Chondrocyte (in vitro differentiated cells): ENCODE results near the gene ZCCHC24. TPM values are rescaled to one million over a fixed set of nuclear protein-coding genes. Genes with fewer than 3 reads are reported as not detected.
A peak's percentile ranks its signal among the peaks of the same experiment; 100 is the strongest.

Experiments used
- DNase-seq: peaks from one replicate; pipeline ENCODE4 v3.0.0; 2021; ENCODE audit warnings: mixed read lengths, low spot score
- H3K27ac Mint-ChIP-seq: one replicate; pipeline ENCODE4 v1.8.0; 2021; ENCODE audit warnings: mild to moderate bottlenecking, moderate library complexity, mixed read lengths; ENCODE audit not compliant: unreplicated experiment
- H3K27me3 Mint-ChIP-seq: 2 replicates; pipeline ENCODE4 v1.8.0; 2021; ENCODE audit warnings: low read depth, mixed read lengths
- H3K36me3 Mint-ChIP-seq: 2 replicates; pipeline ENCODE4 v1.8.0; 2021; ENCODE audit warnings: low read depth, mixed read lengths
- H3K4me1 Mint-ChIP-seq: 2 replicates; pipeline ENCODE4 v1.8.0; 2021; ENCODE audit warnings: low read depth, mild to moderate bottlenecking, mixed read lengths
- H3K4me3 Mint-ChIP-seq: one replicate; pipeline ENCODE4 v1.8.0; 2021; ENCODE audit warnings: mild to moderate bottlenecking, moderate library complexity, mixed read lengths; ENCODE audit not compliant: unreplicated experiment
- H3K9me3 Mint-ChIP-seq: 2 replicates; pipeline ENCODE4 v1.8.0; 2021; ENCODE audit warnings: low read depth, mixed read lengths
- total RNA-seq: library from RNA; stranded (reverse); gene quantifications from 3 replicates; pipeline ENCODE4 v1.2.1, GENCODE V29; 2021
- TF ChIP-seq, protein P1 (sequence below): fragments of 200-600 bp; sonication (generic); IDR thresholded peaks from 2 replicates; pipeline ENCODE4 v1.5.0; 2021; ENCODE audit warnings: antibody characterized with exemption, mild to moderate bottlenecking, moderate library complexity

Gene ZCCHC24
- total RNA-seq, 1 donor from 2014 or later, result 45.1 TPM

DNA sequence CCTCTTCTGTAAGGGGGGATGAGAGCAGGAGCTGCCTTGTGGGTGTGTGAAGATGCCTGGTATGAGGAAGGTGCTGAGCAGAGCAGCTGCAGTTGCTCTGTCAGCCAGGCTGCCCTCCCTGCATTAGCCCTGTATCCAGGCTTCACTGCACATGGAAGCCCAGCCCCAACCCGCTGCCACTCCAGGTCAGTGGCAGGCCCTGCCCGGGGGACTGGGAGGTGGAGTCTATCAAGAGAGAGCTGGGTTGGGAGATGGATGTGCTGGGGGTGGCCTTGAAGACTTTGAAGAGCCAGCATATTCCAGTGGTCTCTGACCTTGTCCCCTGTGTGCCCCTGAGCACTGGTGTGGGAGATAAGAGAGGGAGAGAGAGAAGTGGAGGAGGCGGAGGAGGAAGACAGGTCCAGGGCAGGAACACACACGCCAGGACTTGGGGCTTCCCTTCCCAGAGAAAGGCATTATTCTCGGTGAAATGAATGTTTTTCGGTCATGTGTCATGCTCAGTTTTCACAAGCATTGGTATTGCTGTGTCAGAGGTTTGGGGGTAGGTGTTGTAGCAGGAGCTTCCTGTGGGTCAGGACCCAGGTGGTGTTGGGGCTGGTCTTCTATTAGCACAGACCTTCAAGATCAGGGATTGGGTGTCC is 95.5 kb downstream of the ZCCHC24 start:
- Mint-ChIP-seq H3K27ac (no peak overlapping the region), H3K4me1 (peaks cover 16% of the 10 kb centered on the region), H3K36me3 (peaks cover 31% of the 10 kb centered on the region), H3K27me3 (no peaks in the 10 kb centered on the region), H3K9me3 (no peaks in the 10 kb centered on the region), H3K4me3 (no peak overlapping the region)
- TF ChIP-seq, protein P1, sequence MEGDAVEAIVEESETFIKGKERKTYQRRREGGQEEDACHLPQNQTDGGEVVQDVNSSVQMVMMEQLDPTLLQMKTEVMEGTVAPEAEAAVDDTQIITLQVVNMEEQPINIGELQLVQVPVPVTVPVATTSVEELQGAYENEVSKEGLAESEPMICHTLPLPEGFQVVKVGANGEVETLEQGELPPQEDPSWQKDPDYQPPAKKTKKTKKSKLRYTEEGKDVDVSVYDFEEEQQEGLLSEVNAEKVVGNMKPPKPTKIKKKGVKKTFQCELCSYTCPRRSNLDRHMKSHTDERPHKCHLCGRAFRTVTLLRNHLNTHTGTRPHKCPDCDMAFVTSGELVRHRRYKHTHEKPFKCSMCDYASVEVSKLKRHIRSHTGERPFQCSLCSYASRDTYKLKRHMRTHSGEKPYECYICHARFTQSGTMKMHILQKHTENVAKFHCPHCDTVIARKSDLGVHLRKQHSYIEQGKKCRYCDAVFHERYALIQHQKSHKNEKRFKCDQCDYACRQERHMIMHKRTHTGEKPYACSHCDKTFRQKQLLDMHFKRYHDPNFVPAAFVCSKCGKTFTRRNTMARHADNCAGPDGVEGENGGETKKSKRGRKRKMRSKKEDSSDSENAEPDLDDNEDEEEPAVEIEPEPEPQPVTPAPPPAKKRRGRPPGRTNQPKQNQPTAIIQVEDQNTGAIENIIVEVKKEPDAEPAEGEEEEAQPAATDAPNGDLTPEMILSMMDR, result no peak
- no peak for DNase-seq

DNA sequence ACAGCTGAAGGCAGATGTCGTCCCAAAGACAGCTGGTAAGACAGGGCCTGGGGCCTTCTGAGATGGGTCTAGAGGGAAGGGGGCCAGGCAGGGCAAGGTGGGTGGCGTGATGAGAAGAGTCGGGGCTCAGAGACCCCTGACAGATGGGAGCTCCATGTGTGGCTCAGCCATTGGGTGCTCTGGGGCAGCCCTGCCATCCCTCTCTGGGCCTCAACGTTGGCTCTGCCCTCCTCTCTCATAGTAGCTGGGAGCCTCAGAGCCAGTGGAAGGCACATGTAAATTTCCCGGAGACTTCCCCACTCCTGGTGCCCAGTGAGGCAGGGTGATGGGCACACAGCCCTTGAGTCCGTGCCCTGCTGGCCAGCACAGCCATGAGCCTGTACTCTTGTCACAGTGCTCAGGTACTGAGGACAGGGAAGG is 96.3 kb downstream of the ZCCHC24 start:
- TF ChIP-seq, protein P1, result no peak
- Mint-ChIP-seq H3K4me3 (peak overlapping the region; percentile 75), H3K4me1 (peaks cover 16% of the 10 kb centered on the region), H3K36me3 (peaks cover 24% of the 10 kb centered on the region), H3K27me3 (no peaks in the 10 kb centered on the region), H3K27ac (no peak overlapping the region), H3K9me3 (no peaks in the 10 kb centered on the region)
- no peak for DNase-seq

DNA sequence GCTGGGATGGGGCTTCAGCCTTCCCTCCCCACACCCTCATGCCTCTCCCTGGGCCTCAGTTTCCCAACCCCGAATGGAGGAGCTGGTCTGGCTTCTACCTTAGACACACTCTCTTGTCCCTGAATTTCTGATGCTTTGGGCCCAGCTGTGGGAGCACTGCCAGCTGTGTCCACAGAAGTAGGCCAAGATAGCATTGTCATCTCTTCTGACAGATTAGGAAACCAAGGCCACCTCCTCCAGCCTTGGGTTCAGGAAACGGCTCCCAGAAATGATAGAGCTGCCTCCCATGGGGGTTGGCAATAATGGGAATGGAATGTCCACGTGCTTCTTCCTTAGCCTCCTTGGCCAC is 96.8 kb downstream of the ZCCHC24 start:
- peaks cover 16% of the 10 kb centered on the region for H3K4me1 Mint-ChIP-seq
- H3K27me3 Mint-ChIP-seq, result no peaks in the 10 kb centered on the region
- H3K9me3 Mint-ChIP-seq, result no peaks in the 10 kb centered on the region
- peaks cover 19% of the 10 kb centered on the region for H3K36me3 Mint-ChIP-seq
- peak overlapping the region; percentile 73 for H3K27ac Mint-ChIP-seq
- DNase-seq, result no peak
- peak overlapping the region; percentile 75 for H3K4me3 Mint-ChIP-seq
- TF ChIP-seq, protein P1, result no peak

DNA sequence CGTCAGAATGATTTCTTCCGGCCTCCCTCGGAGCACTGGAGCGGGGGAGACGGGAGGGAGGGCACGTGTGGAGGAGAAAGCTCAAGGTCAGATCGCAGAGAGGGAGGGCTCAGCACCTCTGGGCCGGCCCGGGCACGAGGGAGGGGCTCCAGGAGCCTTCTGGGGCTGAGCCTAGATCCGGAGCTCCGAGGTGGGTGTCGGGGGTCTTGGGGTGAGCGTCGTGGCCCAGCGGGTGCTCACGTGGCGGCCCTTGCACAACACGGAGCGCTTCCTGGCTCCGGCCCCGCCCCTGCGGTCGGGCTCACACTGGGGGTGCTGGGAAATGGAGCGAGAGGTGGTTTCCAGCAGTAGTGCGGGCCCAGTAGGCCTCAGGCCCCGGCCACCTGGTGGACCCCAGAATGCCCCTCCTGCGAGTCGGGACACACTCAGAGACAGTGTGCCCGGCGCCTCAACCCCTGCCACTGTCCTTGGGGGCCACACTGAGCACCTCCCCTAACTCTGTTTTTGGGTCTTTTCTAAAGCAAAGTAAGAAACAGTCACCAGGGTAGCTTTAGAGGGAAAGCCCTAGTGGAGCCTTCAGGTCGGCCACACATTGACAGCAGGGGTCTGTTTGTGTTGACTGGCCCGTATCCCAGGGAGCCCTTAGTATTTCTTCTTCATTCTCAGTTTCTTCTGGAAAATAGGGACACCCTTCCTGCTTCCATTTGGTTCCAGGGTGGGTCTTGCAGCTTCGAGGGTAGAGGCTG is 97.4 kb downstream of the ZCCHC24 start:
- Mint-ChIP-seq H3K9me3 (no peaks in the 10 kb centered on the region), H3K4me3 (peak overlapping the region; percentile 75), H3K36me3 (peaks cover 14% of the 10 kb centered on the region), H3K4me1 (peaks cover 16% of the 10 kb centered on the region), H3K27me3 (no peaks in the 10 kb centered on the region), H3K27ac (peak overlapping the region; percentile 73)
- DNase-seq, result no peak
- TF ChIP-seq, protein P1, result no peak

GRCh38 chr10:79347226-79347893 is 98.1 kb downstream of the ZCCHC24 start, which contains the start of gene PPIF:
Gene PPIF, plus strand, starts transcription at chr10:79347469. Its CDS starts 80 bp downstream, at chr10:79347549.
- no peaks in the 10 kb centered on the region for H3K27me3 Mint-ChIP-seq
- H3K4me1 Mint-ChIP-seq, result peaks cover 16% of the 10 kb centered on the region
- H3K36me3 Mint-ChIP-seq, result peaks cover 13% of the 10 kb centered on the region
- H3K27ac Mint-ChIP-seq, result peak within 1 kb of the TSS; percentile 73
- TF ChIP-seq, protein P1, result peak; percentile 93
- peak; percentile 98 for DNase-seq
- H3K4me3 Mint-ChIP-seq, result peak within 1 kb of the TSS; percentile 75
- no peaks in the 10 kb centered on the region for H3K9me3 Mint-ChIP-seq
